Erythroblast (primary cell): ENCODE data around the gene CCDC198.

Source experiments
- GATA1 ChIP-seq: IDR thresholded peaks from 2 replicates; pipeline ENCODE4 v1.6.1; 2011; ENCODE audit warnings: low read depth, mild to moderate bottlenecking, control low read depth, low read length, moderate library complexity
- POLR2A ChIP-seq: IDR thresholded peaks from 2 replicates; pipeline ENCODE4 v1.6.1; 2011; ENCODE audit warnings: mild to moderate bottlenecking, low read length

DNA sequence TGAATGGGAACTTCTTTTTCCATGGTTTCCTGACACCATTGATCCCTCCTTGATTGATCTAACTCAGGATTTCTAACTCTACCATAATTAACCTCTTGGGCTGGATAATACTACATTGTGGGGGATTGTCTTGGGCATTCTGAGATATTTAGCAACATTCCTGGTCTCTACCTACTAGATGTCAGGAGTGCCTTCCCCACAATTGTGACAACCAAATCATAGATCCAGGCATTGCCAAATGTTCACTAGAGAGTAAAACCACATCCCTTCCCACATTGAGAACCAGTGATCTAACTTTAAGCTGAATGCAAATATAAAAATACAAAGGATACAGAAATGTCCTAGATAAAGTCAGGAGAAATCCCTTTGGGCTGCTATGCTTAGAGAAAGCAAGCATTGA lies 36.9 kb upstream of the CCDC198 start:
- no peak for TF ChIP-seq POLR2A
- no peak for TF ChIP-seq GATA1
